Gastroesophageal sphincter (tissue), 4 donors: ENCODE data around the gene ZNF697. TPM values are rescaled to one million over a fixed set of nuclear protein-coding genes. Genes with fewer than 3 reads are reported as not detected.

Source experiments
- ATAC-seq: fragments of 150-250 bp; one replicate; pipeline ENCODE4 v1.9.1; 2016; ENCODE audit warnings: mild to moderate bottlenecking, moderate library complexity
- H3K27ac ChIP-seq, 4 donors: fragments of 200-600 bp; sonication (generic) in 3 of 4; 1 replicate in 3 of 4; 2 replicates in 1 of 4; pipeline ENCODE4 v1.5.1; 2016 to 2019
- H3K27me3 ChIP-seq: fragments of 200-600 bp; sonication (generic); one replicate; pipeline ENCODE4 v1.5.1; 2019
- H3K36me3 ChIP-seq, 2 donors: fragments of 200-600 bp; sonication (generic); one replicate each; pipeline ENCODE4 v1.5.1; 2019; ENCODE audit warnings: control low read depth in 1 of 2
- H3K4me1 ChIP-seq, 3 donors: fragments of 200-600 bp; sonication (generic); 1 replicate in 2 of 3; 2 replicates in 1 of 3; pipeline ENCODE4 v1.5.1; 2016 to 2019; ENCODE audit warnings: control low read depth in 2 of 3
- H3K4me3 ChIP-seq, 2 donors: fragments of 200-600 bp; sonication (generic); one replicate each; pipeline ENCODE4 v1.5.1; 2019; ENCODE audit warnings: mild to moderate bottlenecking in 1 of 2, moderate library complexity in 1 of 2
- H3K9me3 ChIP-seq, 3 donors: fragments of 200-600 bp; sonication (generic); one replicate each; pipeline ENCODE4 v1.5.1; 2017 to 2019; ENCODE audit warnings: control low read depth in 2 of 3
- EP300 ChIP-seq: sonication (generic); formaldehyde crosslinking; IDR thresholded peaks from one replicate; pipeline ENCODE4 v1.6.1; 2017; ENCODE audit warnings: antibody characterized with exemption, mild to moderate bottlenecking
- POLR2A ChIP-seq, 2 donors: fragments of 450-650 bp; IDR thresholded peaks; one replicate each; pipeline ENCODE4 v1.6.1; 2017; ENCODE audit warnings: antibody characterized with exemption in 2 of 2, mild to moderate bottlenecking in 2 of 2, moderate library complexity in 1 of 2
- POLR2AphosphoS5 ChIP-seq: sonication (generic); formaldehyde crosslinking; IDR thresholded peaks from one replicate; pipeline ENCODE4 v1.6.1; 2017; ENCODE audit warnings: antibody characterized with exemption
- WGBS, 2 donors: methylation state at CpG; one replicate each; pipeline ENCODE4 v1.1.5; 2018; ENCODE audit warnings: low coverage in 1 of 2; 5-methylcytosine and 5-hydroxymethylcytosine counted together
- total RNA-seq, 4 donors: library from RNA; depleted of rRNA; stranded (reverse); fragments of >200 nt; gene quantifications; one replicate each; pipeline ENCODE4 v1.1.0, GENCODE V29; 2016
- TF ChIP-seq, protein P1 (sequence below), 4 experiments: fragments of 200-600 bp in 2 of 4; fragments of 450-650 bp in 2 of 4; sonication (generic) in 1 of 4; IDR thresholded peaks; one replicate each; pipeline ENCODE4 v1.5.1; 2017 to 2019; ENCODE audit warnings: antibody characterized with exemption in 4 of 4, mild to moderate bottlenecking in 2 of 4, moderate library complexity in 2 of 4

ZNF697 gene
- total RNA-seq, 4 donors from 2014 or later, result 2.6 to 5.6 (median 4.6) TPM

GRCh38 chr1:119639109-119639508 lies 9.0 kb downstream of the ZNF697 start:
- WGBS, 2 donors, result 63 to 87% methylated on average over 1 of the region's 1 CpG
- TF ChIP-seq POLR2A (IDR thresholded peaks at IDR 0.05) (no peak), POLR2AphosphoS5 (no peak), EP300 (no peak)
- TF ChIP-seq, protein P1, sequence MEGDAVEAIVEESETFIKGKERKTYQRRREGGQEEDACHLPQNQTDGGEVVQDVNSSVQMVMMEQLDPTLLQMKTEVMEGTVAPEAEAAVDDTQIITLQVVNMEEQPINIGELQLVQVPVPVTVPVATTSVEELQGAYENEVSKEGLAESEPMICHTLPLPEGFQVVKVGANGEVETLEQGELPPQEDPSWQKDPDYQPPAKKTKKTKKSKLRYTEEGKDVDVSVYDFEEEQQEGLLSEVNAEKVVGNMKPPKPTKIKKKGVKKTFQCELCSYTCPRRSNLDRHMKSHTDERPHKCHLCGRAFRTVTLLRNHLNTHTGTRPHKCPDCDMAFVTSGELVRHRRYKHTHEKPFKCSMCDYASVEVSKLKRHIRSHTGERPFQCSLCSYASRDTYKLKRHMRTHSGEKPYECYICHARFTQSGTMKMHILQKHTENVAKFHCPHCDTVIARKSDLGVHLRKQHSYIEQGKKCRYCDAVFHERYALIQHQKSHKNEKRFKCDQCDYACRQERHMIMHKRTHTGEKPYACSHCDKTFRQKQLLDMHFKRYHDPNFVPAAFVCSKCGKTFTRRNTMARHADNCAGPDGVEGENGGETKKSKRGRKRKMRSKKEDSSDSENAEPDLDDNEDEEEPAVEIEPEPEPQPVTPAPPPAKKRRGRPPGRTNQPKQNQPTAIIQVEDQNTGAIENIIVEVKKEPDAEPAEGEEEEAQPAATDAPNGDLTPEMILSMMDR (IDR thresholded peaks at IDR 0.05), result no peak
- Histone ChIP-seq H3K4me1 (peaks cover 0 to 37% (median 0%) of the 10 kb centered on the region in 3 donors), H3K4me3 (no peak overlapping the region), H3K27ac (no peak overlapping the region), H3K9me3 (no peaks in the 10 kb centered on the region), H3K36me3 (no peaks in the 10 kb centered on the region), H3K27me3 (no peaks in the 10 kb centered on the region)
- no peak for ATAC-seq

DNA sequence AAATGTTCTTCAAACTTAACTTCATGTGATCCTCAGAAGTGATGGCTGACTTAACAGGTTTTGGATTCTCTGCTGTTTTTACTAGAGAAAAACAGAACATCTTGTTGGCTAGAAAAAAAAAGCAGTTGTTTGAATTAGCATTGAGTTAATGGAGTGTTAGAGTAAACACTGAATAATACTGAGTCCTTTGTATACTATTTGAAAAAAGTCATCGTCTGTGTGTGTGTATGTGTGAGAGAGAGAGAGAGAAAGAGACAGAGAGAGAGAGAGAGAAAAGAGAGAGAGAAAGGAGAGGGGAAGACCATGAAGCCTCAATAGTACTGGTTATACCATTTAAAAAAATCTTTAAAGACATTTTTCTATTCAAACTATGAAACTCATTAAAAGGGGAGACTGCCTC lies 10.4 kb downstream of the ZNF697 start:
- no peak overlapping the region for H3K4me3 ChIP-seq
- H3K27ac ChIP-seq, result peak overlapping the region in 1 of 4 donors; percentile 16
- no peak for ATAC-seq
- no peaks in the 10 kb centered on the region for H3K36me3 ChIP-seq
- H3K27me3 ChIP-seq, result no peaks in the 10 kb centered on the region
- peaks cover 0 to 41% (median 0%) of the 10 kb centered on the region in 3 donors for H3K4me1 ChIP-seq
- WGBS, 2 donors, result 10 to 18% methylated on average over 1 of the region's 1 CpG
- H3K9me3 ChIP-seq, result no peaks in the 10 kb centered on the region
- peak; percentile 14 for TF ChIP-seq POLR2AphosphoS5
- TF ChIP-seq, protein P1 (IDR thresholded peaks at IDR 0.05), result no peak

DNA sequence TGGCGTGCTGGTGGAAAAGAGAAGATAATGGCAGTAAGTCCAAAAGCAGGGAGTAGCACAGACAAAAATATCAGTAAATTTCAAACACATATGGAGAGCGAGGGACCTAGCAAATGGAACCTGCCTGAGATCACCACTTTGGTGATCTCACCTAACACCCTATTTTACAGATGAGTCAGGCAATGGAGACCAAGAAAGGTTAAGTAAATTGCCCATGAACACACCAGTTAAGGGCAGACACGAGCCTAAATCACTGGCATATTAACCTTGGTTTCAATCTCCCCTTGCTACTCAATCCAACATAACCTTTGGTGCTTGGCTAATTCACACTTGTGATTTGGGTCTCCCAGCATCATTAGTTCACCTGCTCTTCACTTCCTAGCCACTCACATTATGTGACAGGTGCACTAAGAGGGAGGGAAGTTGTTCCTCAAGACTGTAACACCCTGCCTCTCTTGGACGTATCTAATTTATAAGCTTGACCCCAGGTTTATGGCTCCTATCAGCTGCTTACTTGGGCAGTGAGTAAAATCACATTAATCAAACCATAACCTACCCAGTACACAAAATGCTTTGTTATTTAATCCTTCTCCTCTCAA lies 11.5 kb downstream of the ZNF697 start:
- Histone ChIP-seq H3K36me3 (no peaks in the 10 kb centered on the region), H3K4me1 (peaks cover 0 to 53% (median 6%) of the 10 kb centered on the region in 3 donors), H3K27me3 (no peaks in the 10 kb centered on the region), H3K27ac (peak overlapping the region in 1 of 4 donors; percentile 16), H3K4me3 (no peak overlapping the region), H3K9me3 (no peaks in the 10 kb centered on the region)
- no peak for TF ChIP-seq POLR2AphosphoS5
- no peak for TF ChIP-seq EP300
- no peak for TF ChIP-seq POLR2A (IDR thresholded peaks at IDR 0.05)
- TF ChIP-seq, protein P1 (IDR thresholded peaks at IDR 0.05), result no peak
- no peak for ATAC-seq
- 79 to 82% methylated on average over 3 to 4 of the region's 4 CpGs for WGBS, 2 donors

- Histone ChIP-seq H3K27ac (no peak overlapping the region), H3K9me3 (no peaks in the 10 kb centered on the region), H3K4me1 (peaks cover 0 to 59% (median 10%) of the 10 kb centered on the region in 3 donors), H3K36me3 (no peaks in the 10 kb centered on the region), H3K27me3 (no peaks in the 10 kb centered on the region), H3K4me3 (no peak overlapping the region)
- no peak for ATAC-seq
- WGBS, 2 donors, result 87 to 95% methylated on average over 4 to 7 of the region's 7 CpGs
- no peak for TF ChIP-seq POLR2A (IDR thresholded peaks at IDR 0.05)
- no peak for TF ChIP-seq POLR2AphosphoS5
- TF ChIP-seq EP300, result no peak
- TF ChIP-seq, protein P1 (IDR thresholded peaks at IDR 0.05), result no peak
Measured at GRCh38 chr1:119635811-119636390, 12.2 kb downstream of the ZNF697 start.

DNA sequence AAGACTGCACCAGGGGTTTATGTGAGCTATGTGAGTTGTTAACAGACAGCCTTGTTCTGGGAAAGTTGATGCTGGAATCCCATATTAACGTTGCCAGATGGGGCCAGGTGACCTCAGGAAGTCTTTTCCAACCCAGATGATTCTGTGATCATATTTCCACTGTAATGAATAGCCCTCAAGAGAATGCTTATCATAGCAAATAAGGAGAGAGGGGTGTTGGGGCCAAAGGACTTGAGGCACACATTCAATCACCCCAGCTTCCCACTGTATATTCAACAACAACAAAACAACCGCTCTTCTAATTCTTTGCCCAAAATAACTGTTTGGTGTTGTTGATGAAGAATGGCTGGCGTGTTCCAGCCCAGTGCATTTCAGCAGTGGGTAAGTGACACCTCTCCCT lies 14.1 kb downstream of the ZNF697 start:
- no peak for TF ChIP-seq POLR2AphosphoS5
- TF ChIP-seq, protein P1 (IDR thresholded peaks at IDR 0.05), result no peak
- no peak for TF ChIP-seq POLR2A (IDR thresholded peaks at IDR 0.05)
- TF ChIP-seq EP300, result no peak
- Histone ChIP-seq H3K36me3 (no peaks in the 10 kb centered on the region), H3K4me1 (peaks cover 0 to 65% (median 11%) of the 10 kb centered on the region in 3 donors), H3K9me3 (no peaks in the 10 kb centered on the region), H3K27ac (no peak overlapping the region), H3K4me3 (no peak overlapping the region), H3K27me3 (no peaks in the 10 kb centered on the region)
- ATAC-seq, result no peak
- 62 to 79% methylated on average over 3 of the region's 3 CpGs for WGBS, 2 donors
